Stomach (tissue), 4 donors: Measurements from ENCODE around the gene SPATS2.

Experiments used
- POLR2AphosphoS5 ChIP-seq, 3 donors: sonication (generic); formaldehyde crosslinking; IDR thresholded peaks; one replicate each; pipeline ENCODE4 v1.6.1; 2016; ENCODE audit warnings: antibody characterized with exemption in 3 of 3
- TF ChIP-seq, protein P1 (sequence below), 7 experiments: fragments of 450-650 bp in 4 of 7; fragments of 200-600 bp in 3 of 7; sonication (generic) in 3 of 7; IDR thresholded peaks; one replicate each; pipeline ENCODE4 v1.5.1; 2016 to 2019; ENCODE audit warnings: antibody characterized with exemption in 7 of 7, control low read depth in 2 of 7, mild to moderate bottlenecking in 1 of 7

GRCh38 chr12:49400304-49400703 lies 33.0 kb downstream of the SPATS2 start:
- TF ChIP-seq, protein P1, sequence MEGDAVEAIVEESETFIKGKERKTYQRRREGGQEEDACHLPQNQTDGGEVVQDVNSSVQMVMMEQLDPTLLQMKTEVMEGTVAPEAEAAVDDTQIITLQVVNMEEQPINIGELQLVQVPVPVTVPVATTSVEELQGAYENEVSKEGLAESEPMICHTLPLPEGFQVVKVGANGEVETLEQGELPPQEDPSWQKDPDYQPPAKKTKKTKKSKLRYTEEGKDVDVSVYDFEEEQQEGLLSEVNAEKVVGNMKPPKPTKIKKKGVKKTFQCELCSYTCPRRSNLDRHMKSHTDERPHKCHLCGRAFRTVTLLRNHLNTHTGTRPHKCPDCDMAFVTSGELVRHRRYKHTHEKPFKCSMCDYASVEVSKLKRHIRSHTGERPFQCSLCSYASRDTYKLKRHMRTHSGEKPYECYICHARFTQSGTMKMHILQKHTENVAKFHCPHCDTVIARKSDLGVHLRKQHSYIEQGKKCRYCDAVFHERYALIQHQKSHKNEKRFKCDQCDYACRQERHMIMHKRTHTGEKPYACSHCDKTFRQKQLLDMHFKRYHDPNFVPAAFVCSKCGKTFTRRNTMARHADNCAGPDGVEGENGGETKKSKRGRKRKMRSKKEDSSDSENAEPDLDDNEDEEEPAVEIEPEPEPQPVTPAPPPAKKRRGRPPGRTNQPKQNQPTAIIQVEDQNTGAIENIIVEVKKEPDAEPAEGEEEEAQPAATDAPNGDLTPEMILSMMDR (IDR thresholded peaks at IDR 0.05): no peak
- TF ChIP-seq POLR2AphosphoS5 (IDR thresholded peaks at IDR 0.05): no peak
